Heart right ventricle (tissue), 16 donors: ENCODE measurements around the gene MAPKAP1. TPM values are rescaled to one million over a fixed set of nuclear protein-coding genes. Genes with fewer than 3 reads are reported as not detected.
A peak's percentile ranks its signal among the peaks of the same experiment; 100 is the strongest.

Source experiments
- ATAC-seq, 8 donors: fragments of 200-7000 bp; cut with Tn5 transposase; one replicate each; pipeline ENCODE4 v1.9.1; 2020; ENCODE audit warnings: mild to moderate bottlenecking in 8 of 8, moderate library complexity in 8 of 8, moderate number of reproducible peaks in 1 of 8
- DNase-seq, 2 donors: peaks; one replicate each; pipeline ENCODE4 v3.0.0-alpha.2; 2020
- H3K27ac ChIP-seq, 10 donors: fragments of 200-600 bp; sonication (generic) in 2 of 10; one replicate each; pipeline versions ENCODE4 v1.5.0 to v1.8.0; 2020 to 2022; ENCODE audit warnings: mild to moderate bottlenecking in 3 of 10
- H3K27me3 ChIP-seq, 7 donors: fragments of 200-600 bp; one replicate each; pipeline ENCODE4 v1.8.0; 2021 to 2022; ENCODE audit warnings: mild to moderate bottlenecking in 2 of 7
- H3K36me3 ChIP-seq, 9 donors: fragments of 200-600 bp; sonication (generic) in 1 of 9; one replicate each; pipeline versions ENCODE4 v1.5.0 to v1.8.0; 2020 to 2022; ENCODE audit warnings: mild to moderate bottlenecking in 2 of 9
- H3K4me1 ChIP-seq, 9 donors: fragments of 200-600 bp; sonication (generic) in 1 of 9; one replicate each; pipeline versions ENCODE4 v1.5.0 to v1.8.0; 2020 to 2022; ENCODE audit warnings: mild to moderate bottlenecking in 4 of 9
- H3K4me3 ChIP-seq, 10 donors: fragments of 200-600 bp; sonication (generic) in 2 of 10; one replicate each; pipeline versions ENCODE4 v1.5.0 to v1.8.0; 2020 to 2022; ENCODE audit warnings: mild to moderate bottlenecking in 7 of 10, moderate library complexity in 2 of 10
- H3K9me3 ChIP-seq, 11 donors: fragments of 200-600 bp in 10 of 11; sonication (generic) in 2 of 11; one replicate each; pipeline versions ENCODE4 v1.5.0 to v1.8.0; 2013 to 2022; ENCODE audit warnings: mild to moderate bottlenecking in 2 of 11, control low read depth in 1 of 11, moderate library complexity in 1 of 11
- CTCF ChIP-seq, 9 donors: fragments of 200-600 bp; sonication (generic) in 2 of 9; IDR thresholded peaks; one replicate each; pipeline versions ENCODE4 v1.5.0 to v1.8.0; 2021 to 2022; ENCODE audit warnings: antibody characterized with exemption in 9 of 9, mild to moderate bottlenecking in 5 of 9, moderate library complexity in 1 of 9
- WGBS, 2 donors: extraction: QIAGEN DNeasy Blood & Tissue Kit; methylation state at CpG; one replicate each; pipeline ENCODE4 v1.1.7; 2013; ENCODE audit warnings: inconsistent platforms in 1 of 2; 5-methylcytosine and 5-hydroxymethylcytosine counted together
- intact Hi-C, 10 donors: fragments of 100-400 bp; cut with DNase I; formaldehyde crosslinking; loops; one replicate each; pipeline versions ENCODE4 v1.11.1 to v1.14.2; 2022
- polyA plus RNA-seq, 2 donors: library from polyadenylated mRNA; stranded (reverse); fragments of 200-250 nt; gene quantifications; one replicate each; pipeline ENCODE4 v1.2.3, GENCODE V29; 2013
- total RNA-seq, 10 donors: library from RNA; stranded (reverse); fragmentation: NEBNext Ultra II Directional in 3 of 10; extraction: Animal tissue kit (Norgen Biotek cat#: 25700) in 3 of 10; gene quantifications; one replicate each; pipeline versions ENCODE4 v1.2.1 to v1.2.4, GENCODE V29; 2021 to 2023
- donor health status: Arrhythmogenic right ventricular cardiomyopathy.
- donor health status: ischemic (EF 13 %, LVEDD 7.1; RV severe dilation, severe dysfunction).
- donor health status: healthy with polysubstance abuse.
- donor health status: DM: no; HTN: yes; CAD: no.
- donor health status: DM: no; HTN: no; CAD: no.
- donor health status: ischemic (EF 25% LVEDD 6.9; RV normal size, moderate dysfunction).
- donor health status: ischemic (EF 25% LVEDD 5.7; RV mildly dilated, moderate dysfunction).
- donor health status: healthy.
- donor health status: DM: yes; HTN: yes; CAD: no.
- donor health status: Ischemic cardiomyopathy.
- donor health status: ischemic (EF 35%, LVEDD 5.7; RV mildly dilated, moderate dysfunction).
- donor health status: nonischemic (EF 11% LVEDD 7.7; RV severe dilation, severe dysfunction).
- donor health status: DM: yes; HTN: yes; CAD: no.
- donor health status: PGD.
- donor health status: ischemic (EF 29% LVEDD 5.4; RV normal size, mild dysfunction).
- donor health status: nonischemic (EF 23%, LVEDD 6.1; RV moderate dilation, normal function).

The MAPKAP1 gene
- total and polyA plus RNA-seq, 12 donors, result 102 to 143 (median 116) TPM

DNA sequence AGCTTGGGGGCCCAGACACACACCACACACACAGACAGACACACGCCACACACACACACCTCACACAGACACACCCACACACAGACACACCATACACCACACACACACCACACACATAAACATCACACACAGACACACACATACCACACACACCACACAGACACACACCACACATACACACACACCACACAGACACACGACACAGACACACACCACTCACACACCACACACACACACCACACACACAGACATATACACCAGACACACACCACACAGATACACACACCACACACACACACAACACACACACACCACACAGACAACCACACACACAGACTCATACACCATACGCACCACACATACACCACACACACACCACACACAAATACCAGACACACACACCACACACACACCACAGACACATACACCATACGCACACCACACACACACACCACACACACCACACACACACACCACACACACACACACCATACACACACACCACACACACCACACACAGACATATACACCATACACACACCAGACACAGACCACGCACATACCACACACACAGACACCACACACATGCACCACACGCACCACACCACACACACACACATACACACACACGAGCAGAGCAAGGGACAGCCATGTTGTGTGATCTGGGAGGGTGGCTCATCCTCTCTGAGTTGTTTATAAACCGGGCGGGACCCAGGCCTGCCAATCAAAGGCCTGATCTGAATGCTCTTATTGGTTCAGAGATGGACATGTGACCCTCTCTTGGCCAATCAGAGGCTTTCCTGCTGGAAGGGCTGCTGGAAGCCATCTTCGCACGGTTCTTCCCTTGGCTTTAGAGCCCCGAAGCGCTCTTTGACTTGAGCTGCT, 297.1 kb downstream of the MAPKAP1 start:
- 89 to 95% methylated on average over 13 of the region's 13 CpGs for WGBS, 2 donors
- no peak for TF ChIP-seq CTCF (IDR thresholded peaks at IDR 0.05)
- peak in 1 of 8 donors; percentile 53 for ATAC-seq
- DNase-seq, result no peak
- H3K4me3 ChIP-seq, result peak overlapping the region in 3 of 10 donors; percentile 30 to 51 (median 35)
- intact Hi-C loops, result loop anchor here in 9 of 10 donors (2.0 to 10.0 kb wide), 13 partner anchors 145 to 1085 kb away; no protein-coding TSS in a partner anchor
- H3K27ac ChIP-seq, result peak overlapping the region in 2 of 10 donors; percentile 60 to 81
- peaks cover 0 to 13% (median 4%) of the 10 kb centered on the region in 9 donors for H3K4me1 ChIP-seq
- no peaks in the 10 kb centered on the region for H3K9me3 ChIP-seq
- H3K36me3 ChIP-seq, result no peaks in the 10 kb centered on the region
- peaks cover 0 to 10% (median 3%) of the 10 kb centered on the region in 7 donors for H3K27me3 ChIP-seq

- no peak for TF ChIP-seq CTCF (IDR thresholded peaks at IDR 0.05)
- DNase-seq (no peak), ATAC-seq (no peak)
- intact Hi-C loops, result loop anchor here in 8 of 10 donors (2.0 to 10.0 kb wide), 12 partner anchors 222 to 1086 kb away; no protein-coding TSS in a partner anchor
- 85 to 90% methylated on average over 20 of the region's 20 CpGs for WGBS, 2 donors
- H3K9me3 ChIP-seq, result no peaks in the 10 kb centered on the region
- peaks cover 0 to 13% (median 4%) of the 10 kb centered on the region in 9 donors for H3K4me1 ChIP-seq
- H3K27ac ChIP-seq, result no peak overlapping the region
- H3K36me3 ChIP-seq, result no peaks in the 10 kb centered on the region
- no peak overlapping the region for H3K4me3 ChIP-seq
- H3K27me3 ChIP-seq, result peaks cover 0 to 10% (median 3%) of the 10 kb centered on the region in 7 donors
These were observed 297.8 kb downstream of the MAPKAP1 start for GRCh38 chr9:125409217-125409636.

DNA sequence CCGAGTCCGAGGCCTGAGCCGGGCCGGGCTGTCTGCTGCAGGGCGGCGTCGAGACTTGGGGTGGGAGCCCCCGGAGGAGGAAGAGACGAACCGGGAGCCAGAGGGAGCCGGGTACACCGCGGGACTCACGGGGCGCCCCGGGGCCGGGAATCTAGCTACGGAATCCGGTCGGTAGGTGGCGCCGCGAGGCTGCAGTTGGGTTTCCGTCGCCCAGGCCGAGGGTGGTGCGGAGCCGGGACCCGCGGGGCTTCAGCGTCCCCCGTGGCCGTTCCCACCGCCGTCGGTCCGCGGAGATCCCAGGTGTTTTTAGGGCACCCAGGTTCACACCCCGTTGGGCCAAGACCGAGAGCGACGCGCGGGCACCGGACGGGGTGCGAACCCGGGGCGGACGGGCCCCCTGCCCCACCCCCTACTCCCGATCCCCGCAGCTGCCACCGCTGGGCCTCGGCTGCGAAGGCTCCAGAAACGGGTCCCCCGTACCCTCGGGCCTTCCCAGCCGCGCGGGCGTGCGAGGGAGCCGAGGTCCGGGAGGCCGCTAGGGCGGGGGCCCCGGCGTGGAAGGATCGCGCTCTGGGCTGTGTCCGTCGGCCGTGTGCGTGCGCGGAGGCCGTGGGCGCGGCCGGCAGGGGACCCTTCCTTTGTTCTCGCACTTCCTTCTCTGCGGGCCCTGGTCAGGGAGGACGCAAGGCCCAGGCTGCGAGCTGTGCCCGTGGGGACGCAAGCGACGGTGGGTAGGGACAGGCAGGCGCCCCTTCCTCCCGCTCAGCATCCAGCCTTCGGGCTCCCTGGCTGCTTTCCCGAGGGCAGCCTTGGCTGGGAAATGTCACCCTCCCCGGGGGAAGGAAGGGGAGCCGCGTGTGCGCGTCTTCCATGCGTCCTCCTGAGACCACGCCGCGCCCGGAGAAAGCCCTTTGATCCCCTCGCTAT, 298.8 kb downstream of the MAPKAP1 start:
- peak; percentile 71 to 84 for DNase-seq
- 3 to 6% methylated on average over 91 to 104 of the region's 104 CpGs for WGBS, 2 donors
- H3K4me3 ChIP-seq, result peak overlapping the region; percentile 46 to 83 (median 68)
- peak; percentile 86 to 94 (median 90) for ATAC-seq
- H3K9me3 ChIP-seq, result no peaks in the 10 kb centered on the region
- peaks cover 0 to 13% (median 4%) of the 10 kb centered on the region in 9 donors for H3K4me1 ChIP-seq
- intact Hi-C loops, result loop anchor here (1.0 to 10.0 kb wide), 16 partner anchors 223 to 1087 kb away; no protein-coding TSS in a partner anchor
- peaks cover 0 to 10% (median 3%) of the 10 kb centered on the region in 7 donors for H3K27me3 ChIP-seq
- no peaks in the 10 kb centered on the region for H3K36me3 ChIP-seq
- TF ChIP-seq CTCF (IDR thresholded peaks at IDR 0.05), result peak; percentile 68 to 97 (median 94)
- H3K27ac ChIP-seq, result peak overlapping the region in 5 of 10 donors; percentile 29 to 76 (median 34)
